SH-SY5Y (cell line): ENCODE measurements around the gene KCTD1.

ENCODE experiments used
- GATA2 ChIP-seq: IDR thresholded peaks from 2 replicates; pipeline ENCODE4 v1.6.1; 2011; ENCODE audit warnings: mild to moderate bottlenecking, low read depth, low read length
- GATA3 ChIP-seq: IDR thresholded peaks from 2 replicates; pipeline ENCODE4 v1.6.1; 2011; ENCODE audit warnings: low read depth, mild to moderate bottlenecking, low read length, moderate library complexity

DNA sequence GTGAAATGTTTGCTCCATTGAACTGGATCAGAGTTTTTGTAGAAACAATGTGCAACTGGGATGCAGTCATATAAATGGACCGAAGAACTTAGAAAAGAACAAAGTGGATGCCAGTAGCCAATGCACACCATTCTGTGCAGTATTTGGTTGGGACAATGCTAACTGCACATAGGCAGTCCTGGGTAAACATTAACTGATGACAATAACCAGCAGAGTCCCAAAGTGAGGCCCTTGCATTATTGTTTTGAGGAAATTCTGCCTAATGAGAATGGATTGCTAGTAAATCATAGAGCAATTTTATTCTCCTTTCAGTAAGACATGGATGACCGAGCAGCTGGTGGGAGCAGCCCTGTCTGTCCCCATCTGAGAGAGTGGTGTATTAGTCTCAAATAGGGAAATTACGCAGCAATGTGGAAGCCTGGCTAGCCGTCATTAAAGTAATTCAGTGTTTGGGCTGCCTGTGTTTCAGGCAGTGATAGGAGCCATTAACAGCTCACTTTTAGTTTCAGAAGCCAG, 94.9 kb downstream of the KCTD1 start:
- TF ChIP-seq GATA2 (no peak), GATA3 (no peak)
